Prostate gland (tissue), 2 donors: ENCODE measurements around the gene GRID1. TPM values are rescaled to one million over a fixed set of nuclear protein-coding genes. Genes with fewer than 3 reads are reported as not detected.

Experiments used
- DNase-seq: peaks from one replicate; pipeline ENCODE4 v3.0.0-alpha.2; 2019; ENCODE audit warnings: low spot score
- H3K27ac ChIP-seq, 2 donors: fragments of 200-600 bp; sonication (generic); 2 replicates each; pipeline ENCODE4 v1.5.1; 2017 to 2019
- H3K27me3 ChIP-seq: fragments of 200-600 bp; sonication (generic); replicated peaks from 2 replicates; pipeline ENCODE4 v1.5.1; 2019; ENCODE audit not compliant: insufficient read depth
- H3K36me3 ChIP-seq, 2 donors: fragments of 200-600 bp; sonication (generic); 1 replicate in 1 of 2; 2 replicates in 1 of 2; pipeline versions ENCODE4 v1.5.1 to v1.8.1; 2017 to 2019
- H3K4me1 ChIP-seq: fragments of 200-600 bp; sonication (generic); replicated peaks from 2 replicates; pipeline ENCODE4 v1.5.1; 2019
- H3K4me3 ChIP-seq, 2 donors: fragments of 200-600 bp; sonication (generic); 2 replicates each; pipeline ENCODE4 v1.5.1; 2017 to 2019
- H3K9me3 ChIP-seq: fragments of 200-600 bp; sonication (generic); 2 replicates; pipeline ENCODE4 v1.5.1; 2017
- CTCF ChIP-seq, 4 experiments: fragments of 200-600 bp in 2 of 4; fragments of 450-650 bp in 2 of 4; sonication (generic) in 2 of 4; IDR thresholded peaks; 1 replicate in 3 of 4; 2 replicates in 1 of 4; pipeline ENCODE4 v1.5.1; 2016 to 2019; ENCODE audit warnings: antibody characterized with exemption in 4 of 4, mild to moderate bottlenecking in 2 of 4, moderate library complexity in 2 of 4
- POLR2A ChIP-seq: fragments of 450-650 bp; IDR thresholded peaks from one replicate; pipeline ENCODE4 v1.6.1; 2016; ENCODE audit warnings: antibody characterized with exemption, mild to moderate bottlenecking
- POLR2AphosphoS5 ChIP-seq: sonication (generic); formaldehyde crosslinking; IDR thresholded peaks from one replicate; pipeline ENCODE4 v1.6.1; 2017; ENCODE audit warnings: antibody characterized with exemption
- WGBS: methylation state at CpG from one replicate; pipeline ENCODE4 v1.1.5; 2018; 5-methylcytosine and 5-hydroxymethylcytosine counted together
- intact Hi-C: fragments of 100-400 bp; cut with DNase I; formaldehyde crosslinking; loops from one replicate; pipeline ENCODE4 v1.14.2; 2022
- total RNA-seq, 2 donors: library from RNA; depleted of rRNA; stranded (reverse); fragments of >200 nt; gene quantifications; one replicate each; pipeline ENCODE4 v1.1.0, GENCODE V29; 2016

The GRID1 gene
- total RNA-seq, 2 donors from 2014 or later, result 1.0 to 10.0 TPM

DNA sequence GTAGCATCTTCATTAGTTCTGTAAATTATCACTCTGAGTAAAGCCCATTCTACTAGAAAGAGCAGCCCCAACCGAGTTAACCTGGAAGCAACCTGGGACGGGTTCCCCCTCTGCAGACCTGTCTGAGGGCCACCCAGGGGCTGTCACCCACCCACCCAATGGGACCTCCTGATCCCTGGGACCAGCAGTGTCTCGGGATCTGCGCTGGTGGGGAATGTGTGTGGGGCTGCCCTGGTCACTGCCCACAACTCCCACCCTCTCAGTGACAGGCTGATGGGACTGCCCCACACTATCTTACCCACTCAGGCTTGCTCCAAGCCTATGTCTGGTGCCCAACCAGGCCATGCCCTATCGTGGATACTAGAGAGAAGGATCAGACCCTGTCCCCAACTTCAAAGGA, 215.0 kb downstream of the GRID1 start:
- intact Hi-C loops, result no loop called here
- Histone ChIP-seq H3K9me3 (no peaks in the 10 kb centered on the region), H3K4me1 (no peaks in the 10 kb centered on the region), H3K27me3 (no peaks in the 10 kb centered on the region), H3K27ac (no peak overlapping the region), H3K4me3 (no peak overlapping the region), H3K36me3 (no peaks in the 10 kb centered on the region)
- no peak for TF ChIP-seq POLR2A
- TF ChIP-seq CTCF (IDR thresholded peaks at IDR 0.05), result no peak
- TF ChIP-seq POLR2AphosphoS5, result no peak
- WGBS, result 83% methylated on average over 5 of the region's 5 CpGs
- DNase-seq, result no peak

DNA sequence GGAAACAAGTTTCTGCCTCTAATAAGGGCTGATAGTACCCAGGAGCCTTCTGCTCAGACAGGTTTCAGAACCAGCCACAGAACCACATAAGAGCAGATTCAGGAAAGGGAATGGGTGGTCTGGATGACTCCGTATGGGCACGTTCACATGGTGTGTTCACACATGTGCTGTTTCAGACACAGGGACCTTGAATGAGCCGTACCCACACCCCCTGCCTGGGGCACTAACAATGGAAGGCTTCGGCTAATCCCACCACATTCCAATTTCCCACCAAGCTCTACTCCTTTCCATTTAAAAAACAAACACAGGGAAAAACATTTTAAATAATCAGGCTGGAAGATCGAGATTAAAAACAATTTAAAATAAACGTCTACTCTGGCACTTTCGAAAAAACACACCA, 217.3 kb downstream of the GRID1 start:
- no peaks in the 10 kb centered on the region for H3K9me3 ChIP-seq
- no peaks in the 10 kb centered on the region for H3K4me1 ChIP-seq
- no peak for DNase-seq
- H3K36me3 ChIP-seq, result no peaks in the 10 kb centered on the region
- WGBS, result 51% methylated on average over 7 of the region's 7 CpGs
- intact Hi-C loops, result no loop called here
- H3K4me3 ChIP-seq, result no peak overlapping the region
- TF ChIP-seq CTCF (IDR thresholded peaks at IDR 0.05) (no peak), POLR2A (no peak), POLR2AphosphoS5 (no peak)
- H3K27ac ChIP-seq, result no peak overlapping the region
- no peaks in the 10 kb centered on the region for H3K27me3 ChIP-seq

DNA sequence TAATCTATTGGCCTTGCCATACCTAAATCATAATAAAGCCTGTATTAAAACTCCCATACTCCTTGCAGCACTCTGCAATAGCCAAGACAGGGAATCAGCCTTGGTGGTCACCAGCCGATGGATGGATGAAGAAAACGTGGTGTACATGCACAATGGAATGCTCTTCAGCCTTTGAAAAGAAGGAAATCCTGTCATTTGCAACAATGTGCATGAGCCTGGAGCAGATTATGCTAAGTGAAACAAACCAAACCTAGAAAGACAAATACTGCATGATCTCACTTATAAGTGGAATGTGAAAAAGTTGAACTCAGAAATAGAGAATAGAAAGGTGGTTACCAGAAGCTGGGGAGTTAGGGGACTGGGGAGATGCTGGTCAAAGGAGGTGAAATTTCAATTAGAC, 218.5 kb downstream of the GRID1 start:
- Histone ChIP-seq H3K36me3 (no peaks in the 10 kb centered on the region), H3K27ac (no peak overlapping the region), H3K4me1 (no peaks in the 10 kb centered on the region), H3K4me3 (no peak overlapping the region), H3K27me3 (no peaks in the 10 kb centered on the region), H3K9me3 (no peaks in the 10 kb centered on the region)
- intact Hi-C loops, result no loop called here
- WGBS, result 77% methylated on average over 2 of the region's 2 CpGs
- DNase-seq, result no peak
- no peak for TF ChIP-seq POLR2A
- no peak for TF ChIP-seq POLR2AphosphoS5
- TF ChIP-seq CTCF (IDR thresholded peaks at IDR 0.05), result no peak

DNA sequence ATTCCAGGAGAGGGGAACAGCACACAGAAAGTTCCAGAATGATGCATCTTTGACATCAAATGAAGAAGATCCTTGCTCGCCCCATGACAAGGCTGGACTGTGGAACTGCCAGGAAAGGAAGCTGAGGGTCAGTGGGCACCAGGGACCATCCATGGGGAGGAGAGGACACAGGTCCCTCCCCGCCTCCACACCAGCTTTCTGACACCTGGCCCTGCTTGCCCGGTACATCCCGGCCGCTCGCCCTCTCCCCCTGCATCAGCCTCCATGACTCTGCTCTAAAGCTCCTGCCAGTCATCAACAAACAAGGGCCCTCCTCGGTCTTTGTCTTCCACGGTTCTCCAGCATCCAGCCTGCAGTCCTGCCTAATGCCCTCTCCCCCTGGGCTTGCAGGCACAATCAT, 222.3 kb downstream of the GRID1 start:
- Histone ChIP-seq H3K36me3 (no peaks in the 10 kb centered on the region), H3K4me1 (no peaks in the 10 kb centered on the region), H3K27ac (no peak overlapping the region), H3K9me3 (no peaks in the 10 kb centered on the region), H3K4me3 (no peak overlapping the region), H3K27me3 (no peaks in the 10 kb centered on the region)
- intact Hi-C loops, result no loop called here
- DNase-seq, result no peak
- WGBS, result 89% methylated on average over 8 of the region's 8 CpGs
- no peak for TF ChIP-seq POLR2A

- 85% methylated on average over 5 of the region's 5 CpGs for WGBS
- H3K4me1 ChIP-seq, result no peaks in the 10 kb centered on the region
- TF ChIP-seq POLR2A, result no peak
- no peak for TF ChIP-seq POLR2AphosphoS5
- no peak for TF ChIP-seq CTCF (IDR thresholded peaks at IDR 0.05)
- no peaks in the 10 kb centered on the region for H3K9me3 ChIP-seq
- no peak overlapping the region for H3K4me3 ChIP-seq
- no peaks in the 10 kb centered on the region for H3K36me3 ChIP-seq
- intact Hi-C loops, result no loop called here
- no peak overlapping the region for H3K27ac ChIP-seq
- H3K27me3 ChIP-seq, result no peaks in the 10 kb centered on the region
- no peak for DNase-seq
Measured at GRCh38 chr10:86141896-86142295, 224.7 kb downstream of the GRID1 start.
